ENCODE measurements around the gene EIF2B5. TPM values are rescaled to one million over a fixed set of nuclear protein-coding genes. Genes with fewer than 3 reads are reported as not detected.

Gene EIF2B5
- total RNA-seq, 4 donors from 2014 or later, result 45.1 to 49.7 (median 48.1) TPM

DNA sequence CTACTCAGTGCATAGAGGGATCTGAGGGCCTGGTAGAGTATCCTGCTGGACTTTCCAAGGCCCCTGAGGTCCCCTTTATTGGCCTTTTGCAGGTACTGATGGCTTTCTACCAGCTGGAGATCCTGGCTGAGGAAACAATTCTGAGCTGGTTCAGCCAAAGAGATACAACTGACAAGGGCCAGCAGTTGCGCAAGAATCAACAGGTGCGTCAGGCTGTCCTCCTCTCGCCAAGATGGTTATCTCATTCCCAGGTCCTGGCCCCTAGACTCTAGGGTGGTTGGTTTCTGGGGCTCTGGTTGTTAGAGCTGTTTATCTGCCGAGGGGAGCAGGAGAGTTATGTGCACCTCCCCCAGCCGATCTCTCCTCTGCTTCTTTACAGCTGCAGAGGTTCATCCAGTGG, 9.3 kb downstream of the EIF2B5 start:
- Histone ChIP-seq H3K4me1 (peaks cover 0 to 12% (median 0%) of the 10 kb centered on the region in 4 donors), H3K27me3 (no peaks in the 10 kb centered on the region), H3K9me3 (no peaks in the 10 kb centered on the region), H3K27ac (no peak overlapping the region), H3K36me3 (peaks cover 0 to 51% (median 14%) of the 10 kb centered on the region in 4 donors), H3K4me3 (no peak overlapping the region)
- WGBS, 2 donors (ENCODE audit: low coverage in 1 of 2), result 73% methylated on average over 5 of the region's 5 CpGs; no CpG with 5 or more reads in 1 of the 2 donors
- in situ Hi-C loops (cut with MboI; ENCODE audit: low pct_ligation_motif_present in 1 of 4, low pct_unique_long_range_greater_than_20kb in 1 of 4, low sequenced_read_pairs in 3 of 4) (loop anchor here in 2 of 4 donors (25.0 kb wide), 2 partner anchors 93 to 257 kb away; partner anchors contain the start of genes ALG3 (in 1 of the 2), EEF1AKMT4 (in 1 of the 2), PARL (in 1 of the 2) and VWA5B2 (in 1 of the 2)), intact Hi-C loops (cut with DNase I; ENCODE audit: low total_unique reads) (loop anchor here (10.0 kb wide), 1 partner anchor 90 kb away; no protein-coding TSS in a partner anchor)
- TF ChIP-seq CTCF (IDR thresholded peaks at IDR 0.05), result no peak
- TF ChIP-seq EP300 (IDR thresholded peaks at IDR 0.05; ENCODE audit: low read depth), result no peak
- no peak for TF ChIP-seq POLR2A (IDR thresholded peaks at IDR 0.05)
- TF ChIP-seq POLR2AphosphoS5 (IDR thresholded peaks at IDR 0.05), result no peak
- no peak for DNase-seq

DNA sequence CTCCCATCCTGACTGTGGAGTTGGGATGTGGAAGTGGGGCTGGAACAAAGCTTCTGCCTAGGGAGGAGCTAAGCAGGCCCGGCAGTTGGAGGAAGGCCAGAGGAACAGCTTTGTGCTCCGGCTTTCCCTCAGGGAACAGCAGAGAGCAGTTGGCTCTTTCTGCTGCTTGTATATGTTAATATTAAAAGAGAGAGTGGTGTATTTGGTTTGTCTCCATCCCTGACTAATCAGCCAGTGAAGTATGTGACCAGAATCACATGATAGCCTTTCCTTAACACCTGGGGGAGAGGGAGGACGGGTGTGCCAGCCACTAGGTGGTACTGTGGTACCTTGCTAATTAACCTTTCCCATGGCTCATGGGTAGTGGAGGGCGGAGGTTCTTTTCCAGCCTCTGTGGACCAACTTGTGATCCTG, 10.0 kb downstream of the EIF2B5 start:
- peak overlapping the region in 1 of 4 donors; percentile 26 for H3K27ac ChIP-seq
- in situ Hi-C loops (cut with MboI; ENCODE audit: low pct_ligation_motif_present in 1 of 4, low pct_unique_long_range_greater_than_20kb in 1 of 4, low sequenced_read_pairs in 3 of 4), result loop anchor here in 2 of 4 donors (25.0 kb wide), 2 partner anchors 92 to 258 kb away; partner anchors contain the start of genes ALG3 (in 1 of the 2), EEF1AKMT4 (in 1 of the 2), PARL (in 1 of the 2) and VWA5B2 (in 1 of the 2)

DNA sequence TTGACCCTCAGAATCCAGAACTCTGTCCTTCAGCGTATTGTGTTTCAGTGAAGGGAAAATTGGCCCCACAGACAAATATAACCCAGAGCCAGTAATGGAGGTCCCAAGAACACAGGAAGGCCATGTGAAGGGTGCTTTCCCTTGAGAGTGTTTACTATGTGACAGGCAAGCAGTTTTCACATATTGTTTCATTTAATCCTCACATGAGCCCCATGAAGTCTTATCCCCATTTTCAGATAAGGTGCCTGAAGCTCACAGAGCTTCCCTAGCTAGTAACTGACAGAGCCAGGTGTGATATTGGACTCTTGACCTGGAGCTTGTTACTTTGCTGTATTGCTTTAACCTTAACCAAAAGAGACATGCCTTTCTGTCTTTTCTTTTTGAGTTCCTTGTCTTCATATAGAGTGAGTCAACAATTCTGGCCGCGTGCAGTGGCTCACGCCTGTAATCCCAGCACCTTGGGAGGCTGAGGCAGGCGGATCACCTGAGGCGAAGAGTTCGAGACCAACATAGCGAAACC, 10.7 kb downstream of the EIF2B5 start:
- Histone ChIP-seq H3K9me3 (no peaks in the 10 kb centered on the region), H3K4me1 (peaks cover 0 to 12% (median 0%) of the 10 kb centered on the region in 4 donors), H3K27me3 (no peaks in the 10 kb centered on the region), H3K36me3 (peaks cover 0 to 43% (median 12%) of the 10 kb centered on the region in 4 donors), H3K4me3 (no peak overlapping the region), H3K27ac (peak overlapping the region in 1 of 4 donors; percentile 26)
- in situ Hi-C loops (cut with MboI; ENCODE audit: low pct_ligation_motif_present in 1 of 4, low pct_unique_long_range_greater_than_20kb in 1 of 4, low sequenced_read_pairs in 3 of 4), result loop anchor here in 2 of 4 donors (25.0 kb wide), 2 partner anchors 91 to 259 kb away; partner anchors contain the start of genes ALG3 (in 1 of the 2), EEF1AKMT4 (in 1 of the 2), PARL (in 1 of the 2) and VWA5B2 (in 1 of the 2)
- intact Hi-C loops (cut with DNase I; ENCODE audit: low total_unique reads), result loop anchor here (10.0 kb wide), 1 partner anchor 89 kb away; no protein-coding TSS in a partner anchor
- TF ChIP-seq POLR2A (IDR thresholded peaks at IDR 0.05) (no peak), EP300 (IDR thresholded peaks at IDR 0.05; ENCODE audit: low read depth) (no peak), CTCF (IDR thresholded peaks at IDR 0.05) (no peak), POLR2AphosphoS5 (IDR thresholded peaks at IDR 0.05) (no peak)
- 77 to 79% methylated on average over 6 to 8 of the region's 8 CpGs for WGBS, 2 donors (ENCODE audit: low coverage in 1 of 2)
- no peak for DNase-seq

More for the DNA sequence above, 10.0 kb downstream of the EIF2B5 start:
- no peak for TF ChIP-seq EP300 (IDR thresholded peaks at IDR 0.05; ENCODE audit: low read depth)
- peak; percentile 40 to 58 (median 48) for TF ChIP-seq CTCF (IDR thresholded peaks at IDR 0.05)
- peak in 1 of 3 donors; percentile 5 for TF ChIP-seq POLR2AphosphoS5 (IDR thresholded peaks at IDR 0.05)
- no peak for TF ChIP-seq POLR2A (IDR thresholded peaks at IDR 0.05)
- intact Hi-C loops (cut with DNase I; ENCODE audit: low total_unique reads), result loop anchor here (10.0 kb wide), 1 partner anchor 90 kb away; no protein-coding TSS in a partner anchor
- H3K4me1 ChIP-seq, result peaks cover 0 to 12% (median 0%) of the 10 kb centered on the region in 4 donors
- H3K9me3 ChIP-seq, result no peaks in the 10 kb centered on the region
- H3K27me3 ChIP-seq, result no peaks in the 10 kb centered on the region
- peaks cover 0 to 50% (median 13%) of the 10 kb centered on the region in 4 donors for H3K36me3 ChIP-seq
- WGBS, 2 donors (ENCODE audit: low coverage in 1 of 2), result 0 to 40% methylated on average over 1 to 4 of the region's 4 CpGs
- no peak overlapping the region for H3K4me3 ChIP-seq
- peak; percentile 66 for DNase-seq

DNA sequence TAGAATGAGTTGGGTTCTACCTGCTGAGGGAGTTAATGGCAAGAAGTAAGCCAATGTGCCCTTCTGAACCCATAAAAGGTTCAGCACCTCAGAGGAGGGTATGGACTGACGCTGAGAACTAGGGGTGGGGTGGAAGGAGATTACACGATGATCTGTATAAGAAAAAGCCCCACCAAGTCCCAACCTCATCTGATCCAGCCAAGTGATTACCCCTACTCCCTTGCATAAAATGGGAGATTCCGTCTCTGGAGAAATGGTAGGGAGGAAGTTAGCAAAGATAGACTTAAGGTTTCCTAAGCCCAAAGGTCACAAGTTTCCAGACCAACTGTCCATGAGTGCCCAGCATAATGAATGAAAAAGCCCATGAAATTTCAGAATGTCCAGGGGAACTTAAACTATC, 12.9 kb downstream of the EIF2B5 start:
- H3K4me3 ChIP-seq, result no peak overlapping the region
- no peaks in the 10 kb centered on the region for H3K9me3 ChIP-seq
- intact Hi-C loops (cut with DNase I; ENCODE audit: low total_unique reads) (loop anchor here (10.0 kb wide), 1 partner anchor 87 kb away; no protein-coding TSS in a partner anchor), in situ Hi-C loops (cut with MboI; ENCODE audit: low pct_ligation_motif_present in 1 of 4, low pct_unique_long_range_greater_than_20kb in 1 of 4, low sequenced_read_pairs in 3 of 4) (loop anchor here in 2 of 4 donors (25.0 kb wide), 2 partner anchors 89 to 261 kb away; partner anchors contain the start of genes ALG3 (in 1 of the 2), EEF1AKMT4 (in 1 of the 2), PARL (in 1 of the 2) and VWA5B2 (in 1 of the 2))
- TF ChIP-seq POLR2A (IDR thresholded peaks at IDR 0.05), result no peak
- no peak for TF ChIP-seq POLR2AphosphoS5 (IDR thresholded peaks at IDR 0.05)
- no peak for TF ChIP-seq CTCF (IDR thresholded peaks at IDR 0.05)
- no peak for TF ChIP-seq EP300 (IDR thresholded peaks at IDR 0.05; ENCODE audit: low read depth)
- H3K4me1 ChIP-seq, result peaks cover 0 to 12% (median 0%) of the 10 kb centered on the region in 4 donors
- H3K36me3 ChIP-seq, result peaks cover 0 to 22% (median 7%) of the 10 kb centered on the region in 4 donors
- 64 to 83% methylated on average over 3 of the region's 3 CpGs for WGBS, 2 donors (ENCODE audit: low coverage in 1 of 2)
- H3K27ac ChIP-seq, result no peak overlapping the region
- DNase-seq, result no peak
- no peaks in the 10 kb centered on the region for H3K27me3 ChIP-seq

All from transverse colon (tissue), 4 donors.